ENCODE results near the gene GAK.

Gene GAK

DNA sequence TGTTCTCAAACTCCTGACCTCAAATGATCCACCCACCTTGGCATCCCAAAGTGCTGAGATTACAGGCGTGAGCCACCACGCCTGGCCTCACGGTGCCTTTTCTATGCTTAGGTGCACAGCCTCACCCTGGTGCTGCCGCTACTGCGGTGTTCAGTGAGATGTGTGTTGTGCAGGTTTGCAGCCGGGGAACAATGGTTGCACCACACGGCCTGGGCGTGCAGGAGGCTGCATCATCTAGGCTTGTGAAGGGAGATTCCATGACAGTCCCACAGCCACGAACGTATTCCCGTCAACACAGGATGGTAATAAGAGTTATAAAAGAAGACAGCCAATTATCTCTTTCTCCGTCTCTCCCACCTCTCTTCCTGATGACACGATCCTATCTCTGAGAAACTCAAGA, 128.2 kb downstream of the GAK start:
- no peak for DNase-seq

DNA sequence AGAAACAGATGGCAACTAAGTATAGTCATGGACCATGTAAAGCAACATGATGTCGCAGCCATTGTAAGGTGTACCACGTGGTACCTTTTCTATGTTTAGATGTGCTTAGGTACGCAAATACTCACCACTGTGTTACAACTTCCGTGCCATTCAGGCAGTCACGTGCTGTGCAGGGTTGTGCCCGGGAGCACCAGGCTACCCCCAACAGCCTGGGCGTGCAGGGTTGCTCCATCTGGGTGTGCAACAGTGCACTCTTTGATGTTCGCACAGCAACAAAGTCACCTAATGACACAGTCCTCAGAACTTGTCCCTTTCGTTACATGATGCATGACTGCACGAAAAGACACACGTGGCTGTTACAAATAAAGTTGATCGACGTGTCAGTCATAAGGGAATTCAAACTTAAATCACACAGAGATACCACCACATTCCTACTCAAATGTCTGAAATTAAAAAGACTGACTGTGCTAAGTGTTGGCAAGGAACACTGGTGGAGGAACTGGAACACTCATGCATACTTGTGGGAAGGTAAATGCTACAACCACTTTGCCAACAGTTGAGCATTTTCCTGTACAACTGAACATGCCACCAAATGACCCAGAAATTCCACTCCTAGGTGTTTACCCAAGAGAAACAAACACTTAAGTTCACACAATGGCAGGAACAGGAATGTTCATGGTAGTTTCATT, 130.5 kb downstream of the GAK start:
- no peak for DNase-seq
